CD4-positive, alpha-beta T cell treated with Interleukin-12 subunit alpha and Interleukin-12 subunit beta, for 1 hour (primary cell): ENCODE measurements around the gene ZNF407.
A peak's percentile ranks its signal among the peaks of the same experiment; 100 is the strongest.
"Not testable (repeated sequence)": the region's sequence is repeated elsewhere in the genome, so short reads cannot be mapped to it uniquely, and the experiment has no call there.

ENCODE experiments used
- DNase-seq: peaks from one replicate; pipeline ENCODE4 v3.0.0-alpha.2; 2020

Gene ZNF407

GRCh38 chr18:74597662-74598349 is at the start of gene ZNF407:
ZNF407 (plus strand) TSS chr18:74597870; CDS start chr18:74631020, 33,150 bp downstream.
- DNase-seq = peak; percentile 90

GRCh38 chr18:74549591-74550104 is 48.0 kb upstream of the ZNF407 start:
- DNase-seq = no peak

GRCh38 chr18:74550886-74551285 is 46.8 kb upstream of the ZNF407 start:
- DNase-seq = no peak

- no peak for DNase-seq
Measured at GRCh38 chr18:74551452-74551851, 46.2 kb upstream of the ZNF407 start.

DNA sequence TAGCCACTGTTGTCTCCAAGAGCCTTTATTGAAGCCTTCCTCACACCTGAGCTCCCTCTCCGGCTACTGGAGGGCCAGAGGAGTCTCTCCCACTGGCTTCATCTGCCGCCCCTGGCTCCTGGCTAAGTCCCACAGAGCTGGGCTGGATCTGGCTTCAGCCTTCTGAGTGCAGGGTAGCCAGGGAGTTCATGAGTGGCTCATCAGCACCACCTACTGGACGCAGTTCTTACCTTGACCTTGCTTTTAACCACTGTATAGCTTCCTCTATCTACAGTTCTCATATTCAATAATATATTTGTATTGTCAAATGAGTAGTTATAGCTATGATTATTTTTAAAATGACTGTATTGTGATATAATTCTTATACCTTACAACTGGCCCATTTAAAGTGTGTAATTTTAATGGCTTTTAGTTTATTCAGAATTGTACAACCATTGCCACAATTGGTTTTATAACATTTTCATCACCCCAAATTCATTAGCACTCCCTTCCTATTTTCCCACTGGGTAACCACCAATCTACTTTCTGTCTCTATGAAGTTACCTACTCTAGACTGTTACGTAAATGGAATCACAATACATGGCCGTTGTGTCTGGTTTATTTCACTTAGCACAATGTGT is 45.6 kb upstream of the ZNF407 start:
- peak; percentile 77 for DNase-seq

GRCh38 chr18:74556126-74556525 is 41.5 kb upstream of the ZNF407 start:
- no peak for DNase-seq

DNA sequence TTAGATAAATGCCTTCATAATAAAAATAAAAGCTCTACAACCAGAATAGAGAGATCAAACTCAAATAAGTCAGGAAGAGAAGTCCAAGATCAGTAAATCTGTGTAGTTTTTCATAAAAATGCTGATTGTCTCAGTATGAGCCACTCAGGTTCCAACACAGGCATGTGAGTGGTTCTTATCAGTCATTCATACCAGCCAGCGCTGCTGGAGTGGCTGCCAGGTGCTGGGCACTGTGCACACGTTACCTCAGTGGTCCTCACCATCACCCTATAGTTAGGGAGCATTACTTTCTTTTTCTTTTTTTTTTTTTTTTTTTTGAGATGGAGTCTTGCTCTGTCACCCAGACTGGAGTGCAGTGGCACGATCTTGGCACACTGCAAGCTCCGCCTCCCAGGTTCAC is 39.6 kb upstream of the ZNF407 start:
- DNase-seq = no peak

DNA sequence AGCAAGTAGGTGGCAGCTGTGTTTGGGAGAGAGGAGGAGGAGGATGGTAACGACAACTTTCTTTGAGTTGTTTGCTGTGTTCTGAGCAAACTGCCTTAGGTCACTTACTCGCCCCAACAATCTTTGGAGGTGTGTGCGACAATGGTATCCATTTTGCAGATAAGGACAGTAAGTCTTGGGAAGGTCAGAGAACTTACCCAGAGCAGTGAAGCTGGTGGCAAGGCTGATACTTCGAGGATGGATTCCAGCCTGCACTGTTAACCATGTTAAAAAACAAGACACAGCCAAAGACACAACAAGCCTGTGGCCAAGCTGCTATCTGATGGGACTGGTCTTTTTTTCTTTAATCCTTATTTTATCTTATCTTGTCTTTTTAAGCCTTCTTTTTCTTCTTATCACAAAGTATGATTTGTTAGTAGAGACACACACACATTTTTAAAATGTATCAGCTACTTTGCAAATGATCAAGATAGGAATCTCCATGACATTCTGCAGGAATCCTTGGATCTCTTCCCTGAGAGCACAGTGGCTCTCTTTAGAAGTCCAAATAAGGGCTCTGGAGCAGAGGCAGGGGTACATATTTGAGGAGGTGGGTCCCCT is 35.4 kb upstream of the ZNF407 start:
- no peak for DNase-seq

GRCh38 chr18:74562775-74563174 is 34.9 kb upstream of the ZNF407 start:
- DNase-seq = no peak

- no peak for DNase-seq
Measured at GRCh38 chr18:74563999-74564398, 33.7 kb upstream of the ZNF407 start.

- not testable (repeated sequence) for DNase-seq
Measured at GRCh38 chr18:74565164-74565563, 32.5 kb upstream of the ZNF407 start.

- not testable (repeated sequence) for DNase-seq
Measured at GRCh38 chr18:74565993-74566392, 31.7 kb upstream of the ZNF407 start.

GRCh38 chr18:74567822-74568221 is 29.8 kb upstream of the ZNF407 start:
- DNase-seq = no peak

DNA sequence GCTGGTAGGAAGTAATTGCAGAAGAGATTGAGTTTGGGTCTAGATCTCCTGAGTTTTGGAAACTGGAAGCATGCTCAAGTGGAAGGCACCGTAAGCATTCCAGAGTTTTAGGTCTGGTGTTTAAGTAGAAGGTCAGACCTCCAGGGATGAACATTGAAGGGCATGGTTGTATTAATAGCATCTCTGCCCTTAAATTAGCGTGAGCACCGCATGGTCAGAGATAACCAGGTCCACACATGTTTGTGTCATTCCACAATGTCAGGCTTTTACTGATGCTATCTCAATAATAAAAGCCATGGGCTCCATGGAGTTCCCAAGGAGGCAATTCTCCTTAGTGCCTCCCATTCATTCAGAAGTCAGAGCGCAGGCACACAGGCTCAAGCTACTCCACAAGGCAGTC is 28.3 kb upstream of the ZNF407 start:
- no peak for DNase-seq

- no peak for DNase-seq
Measured at GRCh38 chr18:74570266-74570665, 27.4 kb upstream of the ZNF407 start.

- DNase-seq = no peak
Measured at GRCh38 chr18:74571895-74572680, 25.6 kb upstream of the ZNF407 start.

DNA sequence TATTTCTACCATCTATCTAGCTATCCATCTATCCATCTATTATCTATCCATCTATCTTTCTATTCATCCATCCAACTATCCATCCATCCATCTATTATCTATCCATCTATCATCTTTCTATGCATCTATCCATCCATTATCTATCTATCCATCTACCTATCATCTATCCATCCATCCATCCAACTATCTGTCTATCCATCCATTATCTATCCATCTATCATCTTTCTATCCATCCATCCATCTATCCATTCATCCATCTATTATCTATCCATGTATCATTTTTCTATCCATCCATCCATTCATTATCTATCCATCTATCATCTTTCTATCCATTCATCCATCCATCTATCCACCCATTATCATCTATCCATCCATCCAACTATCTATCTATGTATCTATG is 24.6 kb upstream of the ZNF407 start:
- DNase-seq = no peak

DNA sequence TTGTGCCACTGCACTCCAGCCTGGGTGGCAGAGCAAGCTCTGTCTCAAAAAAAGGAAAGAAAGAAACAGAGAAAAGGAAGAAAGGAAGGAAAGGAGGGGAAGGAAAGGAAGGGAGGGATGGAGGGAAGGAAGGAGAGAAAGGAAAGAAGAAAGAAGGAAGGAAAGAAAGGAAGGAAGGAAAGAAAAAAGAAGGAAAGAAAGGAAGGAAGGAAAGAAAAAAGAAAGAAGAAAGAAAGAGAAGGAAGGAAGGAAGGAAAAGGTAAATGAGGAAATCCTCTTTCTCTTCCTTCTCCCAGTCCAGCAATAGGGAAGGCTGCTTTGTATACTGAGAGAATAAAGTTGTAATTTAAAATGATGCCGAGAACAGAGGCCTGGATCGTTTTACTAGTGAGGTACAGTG is 22.8 kb upstream of the ZNF407 start:
- DNase-seq = no peak

- no peak for DNase-seq
Measured at GRCh38 chr18:74577019-74577418, 20.7 kb upstream of the ZNF407 start.

- no peak for DNase-seq
Measured at GRCh38 chr18:74579496-74580065, 18.1 kb upstream of the ZNF407 start.

DNA sequence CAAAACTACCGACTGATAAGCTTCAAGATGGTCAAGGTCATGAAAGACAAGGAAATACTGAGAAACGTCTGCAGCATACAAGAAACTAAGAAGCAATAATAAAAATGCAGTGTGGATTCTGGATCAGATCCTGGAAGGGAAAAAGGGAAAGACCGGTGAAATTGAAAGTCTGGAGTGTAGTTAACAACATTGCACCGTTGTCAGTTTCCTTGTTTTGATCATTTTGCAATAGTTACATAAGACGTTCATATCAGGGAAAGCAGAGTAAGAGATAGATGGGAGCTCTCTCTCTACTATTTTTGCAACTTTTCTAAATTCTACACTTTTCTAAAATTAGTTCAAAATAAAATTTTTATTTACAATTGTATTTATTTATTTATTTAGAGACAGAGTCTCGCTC is 15.0 kb upstream of the ZNF407 start:
- no peak for DNase-seq

- no peak for DNase-seq
Measured at GRCh38 chr18:74587441-74587840, 10.2 kb upstream of the ZNF407 start.

GRCh38 chr18:74589021-74589420 is 8.6 kb upstream of the ZNF407 start:
- peak; percentile 3 for DNase-seq
